Coronary artery (tissue), 2 donors: ENCODE results near the gene MLLT3.

Experiments
- DNase-seq: peaks from one replicate; pipeline ENCODE4 v3.0.0-alpha.2; 2017; ENCODE audit warnings: low spot score
- H3K27ac ChIP-seq, 2 donors: fragments of 200-600 bp; sonication (generic); one replicate each; pipeline ENCODE4 v1.5.1; 2016 to 2019
- H3K4me3 ChIP-seq: fragments of 200-600 bp; sonication (generic); 2 replicates; pipeline ENCODE4 v1.5.1; 2016; ENCODE audit warnings: mild to moderate bottlenecking, moderate library complexity
- CTCF ChIP-seq: fragments of 200-600 bp; sonication (generic); IDR thresholded peaks from one replicate; pipeline ENCODE4 v1.5.1; 2019; ENCODE audit warnings: antibody characterized with exemption

MLLT3 gene

GRCh38 chr9:20496328-20496727, 126.0 kb downstream of the MLLT3 start:
- no peak for TF ChIP-seq CTCF
- H3K27ac ChIP-seq = no peak overlapping the region
- no peak overlapping the region for H3K4me3 ChIP-seq
- no peak for DNase-seq

GRCh38 chr9:20495098-20495497, 127.2 kb downstream of the MLLT3 start:
- no peak overlapping the region for H3K4me3 ChIP-seq
- no peak for TF ChIP-seq CTCF
- no peak for DNase-seq
- no peak overlapping the region for H3K27ac ChIP-seq

GRCh38 chr9:20494035-20494434, 128.3 kb downstream of the MLLT3 start:
- Histone ChIP-seq H3K4me3 (no peak overlapping the region), H3K27ac (no peak overlapping the region)
- no peak for DNase-seq
- no peak for TF ChIP-seq CTCF

- H3K4me3 ChIP-seq = no peak overlapping the region
- H3K27ac ChIP-seq = no peak overlapping the region
- no peak for TF ChIP-seq CTCF
- DNase-seq = no peak
Observed at GRCh38 chr9:20492772-20493171, 129.5 kb downstream of the MLLT3 start.

GRCh38 chr9:20491612-20492011, 130.7 kb downstream of the MLLT3 start:
- Histone ChIP-seq H3K27ac (no peak overlapping the region), H3K4me3 (no peak overlapping the region)
- no peak for DNase-seq
- TF ChIP-seq CTCF = no peak

- no peak overlapping the region for H3K4me3 ChIP-seq
- no peak overlapping the region for H3K27ac ChIP-seq
- DNase-seq = no peak
- TF ChIP-seq CTCF = no peak
Observed at GRCh38 chr9:20490246-20490834, 132.0 kb downstream of the MLLT3 start.

GRCh38 chr9:20488691-20489090, 133.6 kb downstream of the MLLT3 start:
- Histone ChIP-seq H3K27ac (no peak overlapping the region), H3K4me3 (no peak overlapping the region)
- DNase-seq = no peak
- TF ChIP-seq CTCF = no peak
